Measurements from ENCODE around the gene TEKT5.

Gene TEKT5

GRCh38 chr16:10612649-10613179 lies 82.0 kb downstream of the TEKT5 start:
- Histone ChIP-seq H3K27ac (replicated peaks) (no peak overlapping the region), H3K27me3 (ENCODE audit: insufficient read depth, poor library complexity, severe bottlenecking) (no peaks in the 10 kb centered on the region), H3K4me3 (replicated peaks; ENCODE audit: insufficient read depth, low read length) (no peak overlapping the region)
- TF ChIP-seq REST (IDR thresholded peaks at IDR 0.05; ENCODE audit: insufficient replicate concordance, low read depth) = no peak
- TF ChIP-seq POLR2AphosphoS5 (IDR thresholded peaks at IDR 0.05; ENCODE audit: low read depth) = no peak
- TF ChIP-seq SPI1 (IDR thresholded peaks at IDR 0.05; ENCODE audit: borderline replicate concordance, low read depth) = no peak
- no peak for TF ChIP-seq CTCF (IDR thresholded peaks at IDR 0.05; ENCODE audit: insufficient read depth, low read length)
- no peak for TF ChIP-seq GABPA (IDR thresholded peaks at IDR 0.05; ENCODE audit: low read depth)
- DNase-seq (ENCODE audit: low read depth in 1 of 2, low spot score in 1 of 2) = no peak

GRCh38 chr16:10611825-10612342 lies 82.8 kb downstream of the TEKT5 start:
- no peak overlapping the region for H3K4me3 ChIP-seq (replicated peaks; ENCODE audit: insufficient read depth, low read length)
- no peak for DNase-seq (ENCODE audit: low read depth in 1 of 2, low spot score in 1 of 2)
- H3K27ac ChIP-seq (replicated peaks) = no peak overlapping the region
- TF ChIP-seq SPI1 (IDR thresholded peaks at IDR 0.05; ENCODE audit: borderline replicate concordance, low read depth) = no peak
- no peak for TF ChIP-seq REST (IDR thresholded peaks at IDR 0.05; ENCODE audit: insufficient replicate concordance, low read depth)
- no peak for TF ChIP-seq CTCF (IDR thresholded peaks at IDR 0.05; ENCODE audit: insufficient read depth, low read length)
- no peak for TF ChIP-seq POLR2AphosphoS5 (IDR thresholded peaks at IDR 0.05; ENCODE audit: low read depth)
- TF ChIP-seq GABPA (IDR thresholded peaks at IDR 0.05; ENCODE audit: low read depth) = no peak
- H3K27me3 ChIP-seq (ENCODE audit: insufficient read depth, poor library complexity, severe bottlenecking) = no peaks in the 10 kb centered on the region

GRCh38 chr16:10610499-10611184 lies 84.1 kb downstream of the TEKT5 start:
- TF ChIP-seq CTCF (IDR thresholded peaks at IDR 0.05; ENCODE audit: insufficient read depth, low read length) (no peak), SPI1 (IDR thresholded peaks at IDR 0.05; ENCODE audit: borderline replicate concordance, low read depth) (no peak), GABPA (IDR thresholded peaks at IDR 0.05; ENCODE audit: low read depth) (no peak), REST (IDR thresholded peaks at IDR 0.05; ENCODE audit: insufficient replicate concordance, low read depth) (no peak), POLR2AphosphoS5 (IDR thresholded peaks at IDR 0.05; ENCODE audit: low read depth) (no peak)
- DNase-seq (ENCODE audit: low read depth in 1 of 2, low spot score in 1 of 2) = no peak
- no peaks in the 10 kb centered on the region for H3K27me3 ChIP-seq (ENCODE audit: insufficient read depth, poor library complexity, severe bottlenecking)
- H3K4me3 ChIP-seq (replicated peaks; ENCODE audit: insufficient read depth, low read length) = no peak overlapping the region
- no peak overlapping the region for H3K27ac ChIP-seq (replicated peaks)
